WI38 (cell line): ENCODE data around the gene ARHGAP30.
"Not testable (repeated sequence)": the region's sequence is repeated elsewhere in the genome, so short reads cannot be mapped to it uniquely, and the experiment has no call there.

Source experiments
- H3K4me3 ChIP-seq: 2 replicates; pipeline ENCODE4 v1.5.1; 2011; ENCODE audit warnings: low read depth, mild to moderate bottlenecking, control low read depth, low read length
- TF ChIP-seq, protein P1 (sequence below): IDR thresholded peaks from 2 replicates; pipeline ENCODE4 v1.5.1; 2012; ENCODE audit warnings: low read depth, mild to moderate bottlenecking, control low read depth, low read length

The ARHGAP30 gene

DNA sequence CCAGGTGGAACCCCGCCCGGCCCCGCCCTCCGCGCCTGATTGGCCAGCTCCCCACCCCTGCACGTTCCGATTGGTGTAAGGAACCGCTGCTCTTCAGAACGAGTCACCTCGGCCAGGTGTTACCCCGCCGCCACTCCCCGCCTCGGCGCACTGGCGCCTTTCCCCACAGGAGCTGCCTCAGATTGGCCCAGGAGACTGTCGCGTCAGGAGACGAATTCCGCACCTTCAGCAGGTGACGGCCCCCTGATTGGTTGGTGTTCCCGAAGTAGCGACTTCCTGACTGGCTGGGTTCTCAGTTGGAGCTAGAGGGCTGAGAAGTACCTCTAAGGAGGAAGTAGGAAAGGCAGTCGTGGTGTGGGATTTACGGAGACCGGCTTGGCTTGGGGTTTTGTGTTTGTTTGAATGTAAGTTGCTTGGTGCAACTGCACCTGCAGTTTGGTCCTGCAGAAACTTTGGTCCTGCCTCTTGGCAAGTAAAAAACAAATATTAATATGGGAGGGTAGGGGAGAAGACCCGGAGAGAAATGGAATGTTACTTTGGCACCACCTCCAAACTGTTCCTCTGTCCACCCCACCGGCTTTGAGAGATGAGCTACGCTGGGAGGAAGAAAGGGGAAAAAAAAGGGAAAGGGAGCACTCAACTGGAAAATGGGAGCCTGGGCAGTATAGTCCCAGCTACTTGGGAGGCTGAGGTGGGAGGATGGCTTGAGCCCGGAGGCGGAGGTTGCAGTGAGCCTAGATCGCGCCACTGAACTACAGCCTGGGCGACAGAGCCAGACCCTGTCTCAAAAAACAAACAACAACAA is 48.3 kb downstream of the ARHGAP30 start:
- TF ChIP-seq, protein P1, sequence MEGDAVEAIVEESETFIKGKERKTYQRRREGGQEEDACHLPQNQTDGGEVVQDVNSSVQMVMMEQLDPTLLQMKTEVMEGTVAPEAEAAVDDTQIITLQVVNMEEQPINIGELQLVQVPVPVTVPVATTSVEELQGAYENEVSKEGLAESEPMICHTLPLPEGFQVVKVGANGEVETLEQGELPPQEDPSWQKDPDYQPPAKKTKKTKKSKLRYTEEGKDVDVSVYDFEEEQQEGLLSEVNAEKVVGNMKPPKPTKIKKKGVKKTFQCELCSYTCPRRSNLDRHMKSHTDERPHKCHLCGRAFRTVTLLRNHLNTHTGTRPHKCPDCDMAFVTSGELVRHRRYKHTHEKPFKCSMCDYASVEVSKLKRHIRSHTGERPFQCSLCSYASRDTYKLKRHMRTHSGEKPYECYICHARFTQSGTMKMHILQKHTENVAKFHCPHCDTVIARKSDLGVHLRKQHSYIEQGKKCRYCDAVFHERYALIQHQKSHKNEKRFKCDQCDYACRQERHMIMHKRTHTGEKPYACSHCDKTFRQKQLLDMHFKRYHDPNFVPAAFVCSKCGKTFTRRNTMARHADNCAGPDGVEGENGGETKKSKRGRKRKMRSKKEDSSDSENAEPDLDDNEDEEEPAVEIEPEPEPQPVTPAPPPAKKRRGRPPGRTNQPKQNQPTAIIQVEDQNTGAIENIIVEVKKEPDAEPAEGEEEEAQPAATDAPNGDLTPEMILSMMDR, result no peak
- H3K4me3 ChIP-seq, result peak overlapping the region; percentile 42

DNA sequence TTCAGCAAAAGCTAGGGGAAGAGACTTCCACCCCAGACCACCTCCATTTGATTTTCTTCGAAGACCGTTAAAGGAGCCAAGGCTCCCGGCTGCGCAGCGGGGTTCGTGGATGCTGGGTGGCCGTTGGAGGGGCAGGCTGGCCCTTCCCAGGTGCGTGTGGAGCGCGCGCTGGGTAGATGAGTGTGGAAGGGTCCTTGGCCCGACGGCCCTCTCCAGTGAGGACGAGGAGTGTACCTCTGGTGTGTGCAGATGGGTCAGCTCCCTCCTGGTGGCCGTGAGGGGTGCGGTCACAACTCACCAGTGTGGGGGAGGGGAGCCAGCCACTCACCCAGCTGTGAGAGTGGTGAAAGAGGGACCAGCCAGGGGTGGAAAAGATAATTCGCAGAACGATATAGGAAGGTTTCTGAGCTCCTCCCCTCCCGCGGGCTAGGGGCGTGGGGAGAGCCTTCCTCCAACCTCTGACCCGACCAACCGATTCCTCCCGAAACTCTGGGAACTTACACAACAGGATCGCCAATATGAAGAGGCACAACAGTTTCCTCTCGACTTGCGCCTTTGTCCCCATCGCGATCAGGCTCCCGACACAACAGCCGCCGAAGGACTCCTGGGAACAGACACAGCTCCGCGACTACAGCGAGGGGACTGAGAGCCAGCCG is 49.1 kb downstream of the ARHGAP30 start, which contains the start of gene F11R:
Gene F11R, minus strand, starts transcription at position 644 of the 656 bp plus-strand sequence. Its CDS starts 79 bp downstream, at position 565.
- peak within 1 kb of the TSS; percentile 42 for H3K4me3 ChIP-seq

DNA sequence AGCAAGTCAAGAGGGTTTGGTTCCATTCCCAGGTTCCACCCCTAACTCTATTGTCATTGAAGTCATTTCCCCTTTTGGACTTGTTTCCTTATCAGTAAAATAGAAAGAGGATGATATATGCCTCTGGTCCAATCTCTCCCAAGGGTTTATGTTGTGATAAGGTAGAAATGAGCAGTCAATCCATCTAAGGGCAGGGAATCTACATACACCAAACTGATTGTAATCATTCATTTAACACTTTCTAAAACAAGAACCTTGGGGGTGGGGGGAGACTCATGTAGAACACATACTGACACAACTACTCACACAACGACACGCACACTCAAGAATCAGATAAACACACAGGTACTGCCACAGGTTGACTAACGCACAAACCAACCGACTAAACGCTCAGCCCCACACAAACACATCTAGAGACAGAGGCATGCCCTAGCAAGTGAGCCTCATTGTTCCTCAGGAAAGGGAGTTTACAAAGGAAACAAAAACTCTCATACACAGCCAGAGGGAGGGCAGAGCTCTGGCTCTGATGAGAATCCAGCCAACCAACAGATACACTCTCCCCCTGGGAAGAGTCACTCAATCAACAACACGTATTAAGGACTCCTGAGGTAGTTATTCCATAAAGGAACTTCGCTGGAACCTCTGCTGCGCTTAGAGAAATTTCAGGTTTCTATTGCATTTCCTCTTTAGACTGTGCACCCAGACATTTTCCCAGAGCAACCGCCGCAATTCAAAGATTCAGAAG is 49.8 kb downstream of the ARHGAP30 start:
- TF ChIP-seq, protein P1, result no peak

More for the DNA sequence above, 49.1 kb downstream of the ARHGAP30 start, which contains the start of gene F11R:
- TF ChIP-seq, protein P1, result no peak

DNA sequence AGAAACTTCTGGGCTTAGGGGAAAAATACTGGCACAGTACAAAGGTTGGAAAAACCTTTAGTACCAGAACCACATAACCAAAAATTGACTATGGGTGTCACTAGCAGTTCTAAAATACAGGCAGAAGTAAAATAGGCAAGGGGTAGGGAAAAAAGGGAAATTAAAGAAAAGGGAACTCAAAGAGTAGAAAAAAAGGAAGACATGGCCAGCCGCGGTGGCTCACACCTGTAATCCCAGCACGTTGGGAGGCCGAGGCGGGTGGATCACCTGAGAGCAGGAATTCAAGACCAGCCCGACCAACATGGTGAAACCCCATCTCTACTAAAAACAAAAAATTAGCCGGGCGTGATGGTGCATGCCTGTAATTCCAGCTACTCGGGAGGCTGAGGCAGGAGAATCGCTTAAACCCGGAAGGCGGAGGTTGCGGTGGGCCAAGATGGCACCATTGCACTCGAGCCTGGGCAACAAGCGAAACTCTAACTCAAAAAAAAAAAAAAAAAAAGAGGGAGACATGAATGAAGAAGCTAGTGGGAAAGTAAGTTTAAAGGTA is 50.5 kb downstream of the ARHGAP30 start:
- H3K4me3 ChIP-seq, result not testable (repeated sequence)

More for the DNA sequence above, 49.8 kb downstream of the ARHGAP30 start:
- no peak overlapping the region; the same call in 1 of the 2 replicates for H3K4me3 ChIP-seq

DNA sequence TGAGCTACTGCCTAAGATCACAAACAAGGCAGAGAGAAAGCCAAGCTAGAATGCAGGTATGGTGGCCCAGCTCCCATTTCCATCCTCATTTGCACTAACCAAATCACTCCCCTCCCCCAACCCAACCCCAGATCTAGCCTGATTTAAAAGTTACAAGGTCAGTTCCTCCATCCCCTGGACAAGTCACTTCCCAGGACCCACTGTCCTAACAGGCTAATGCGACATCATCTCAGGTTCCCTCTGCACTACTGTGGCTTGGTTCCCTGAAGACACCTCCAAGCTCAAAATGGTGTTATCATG is 51.1 kb downstream of the ARHGAP30 start:
- no peak overlapping the region for H3K4me3 ChIP-seq
- TF ChIP-seq, protein P1, result no peak

DNA sequence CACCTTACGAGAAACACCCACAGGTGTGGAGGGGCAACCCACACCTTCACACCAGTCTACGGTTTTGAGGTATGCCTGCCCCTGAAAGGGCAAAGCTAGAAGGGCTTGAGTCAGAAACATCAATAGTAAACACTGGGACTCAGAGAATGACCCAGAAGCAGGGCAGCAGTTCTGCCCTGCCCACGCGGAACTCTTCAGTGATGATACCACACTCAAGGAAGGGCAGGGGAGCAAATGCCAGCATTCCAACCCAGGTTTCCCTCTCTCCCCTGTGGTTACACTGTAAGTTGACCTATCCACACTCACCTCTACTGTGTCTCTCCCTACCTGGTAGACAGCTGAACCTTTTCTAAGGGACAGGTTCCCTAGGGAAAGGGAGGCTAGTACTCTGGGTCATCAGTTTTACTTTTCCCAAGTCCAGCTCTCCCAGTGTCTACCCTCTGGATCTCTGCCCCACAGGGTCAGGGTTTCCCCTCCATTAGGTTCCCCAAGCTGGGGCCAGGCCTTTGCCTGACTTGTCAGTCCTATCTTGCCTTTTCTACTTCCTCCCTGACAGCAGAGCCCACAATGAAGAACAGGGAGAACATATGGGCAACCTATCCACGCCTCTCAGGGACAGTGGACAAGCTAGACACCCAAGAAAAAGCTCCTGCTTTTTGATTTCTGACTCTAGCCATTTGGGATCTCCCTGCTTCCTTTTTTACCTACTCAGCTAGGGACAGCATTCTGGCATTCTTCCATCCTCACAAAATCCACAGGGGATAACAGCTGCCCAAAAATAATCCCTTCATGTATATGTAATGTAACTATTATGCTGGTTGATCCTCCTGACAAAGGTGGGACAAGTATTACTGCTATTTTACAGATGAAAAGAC is 51.7 kb downstream of the ARHGAP30 start:
- TF ChIP-seq, protein P1, result no peak
- H3K4me3 ChIP-seq, result no peak overlapping the region

DNA sequence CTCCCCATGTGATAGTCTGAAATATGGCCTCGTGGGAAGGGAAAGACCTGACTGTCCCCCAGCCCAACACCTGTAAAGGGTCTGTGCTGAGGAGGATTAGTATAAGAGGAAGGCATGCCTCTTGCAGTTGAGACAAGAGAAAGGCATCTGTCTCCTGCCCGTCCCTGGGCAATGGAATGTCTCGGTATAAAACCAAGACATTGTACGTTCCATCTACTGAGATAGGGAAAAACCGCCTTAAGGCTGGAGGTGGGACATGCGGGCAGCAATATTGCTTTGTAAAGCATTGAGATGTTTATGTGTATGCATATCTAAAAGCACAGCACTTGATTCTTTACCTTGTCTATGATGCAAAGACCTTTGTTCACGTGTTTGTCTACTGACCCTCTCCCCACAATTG is 52.5 kb downstream of the ARHGAP30 start:
- not testable (repeated sequence) for H3K4me3 ChIP-seq

DNA sequence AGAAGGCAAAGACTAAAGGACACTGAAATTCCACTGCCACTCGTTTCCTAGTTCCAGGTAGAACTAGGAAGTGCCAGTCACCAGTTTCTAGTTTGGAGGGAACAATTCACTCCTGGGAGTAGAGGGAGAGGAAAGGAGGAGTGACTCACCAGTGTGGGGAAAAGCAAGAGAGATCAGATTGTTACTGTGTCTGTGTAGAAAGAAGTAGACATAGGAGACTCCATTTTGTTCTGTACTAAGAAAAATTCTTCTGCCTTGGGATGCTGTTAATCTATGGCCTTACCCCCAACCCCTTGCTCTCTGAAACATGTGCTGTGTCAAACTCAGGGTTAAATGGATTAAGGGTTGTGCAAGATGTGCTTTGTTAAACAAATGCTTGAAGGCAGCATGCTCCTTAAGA is 53.0 kb downstream of the ARHGAP30 start:
- H3K4me3 ChIP-seq, result not testable (repeated sequence)
